Caco-2 (cell line): ENCODE data around the gene IL2RA. TPM values are rescaled to one million over a fixed set of nuclear protein-coding genes. Genes with fewer than 3 reads are reported as not detected.

Experiments used
- BruUV-seq: library from RNA; stranded (reverse); fragments of 400-500 nt; replicated peaks from 2 replicates; lab custom pipeline; 2021; lab: Mats Ljungman, UMichigan
- CTCF ChIA-PET: fragments of 300-600 bp; sonication (Branson Sonifier 250); formaldehyde crosslinking; loops from one replicate; lab custom pipeline; 2022; ENCODE audit warnings: antibody characterized with exemption; lab: Charles Lee
- POLR2A ChIA-PET: fragments of 300-600 bp; sonication (Branson Sonifier 250); formaldehyde crosslinking; loops from one replicate; lab custom pipeline; 2022; ENCODE audit warnings: antibody characterized with exemption; lab: Charles Lee
- DNase-seq, 2 experiments: peaks; one replicate each; pipeline versions ENCODE4 v3.0.0 to v3.0.0-alpha.2; 2020 to 2022
- H3K27me3 ChIP-seq: replicated peaks from 2 replicates; pipeline ENCODE4 v1.6.0; 2011; ENCODE audit warnings: low read length; ENCODE audit not compliant: control insufficient read depth, insufficient read depth
- H3K36me3 ChIP-seq: 2 replicates; pipeline ENCODE4 v1.5.1; 2011; ENCODE audit warnings: low read length; ENCODE audit not compliant: control insufficient read depth, insufficient read depth
- H3K4me1 ChIP-seq: fragments of 250-450 bp; sonication (Bioruptor Pico); 2 replicates; pipeline ENCODE4 v1.5.1; 2020; ENCODE audit warnings: mild to moderate bottlenecking
- H3K4me3 ChIP-seq: 2 replicates; pipeline ENCODE4 v1.5.1; 2011; ENCODE audit warnings: low read depth, mild to moderate bottlenecking, control low read depth, low read length
- H3K9me3 ChIP-seq: fragments of 250-450 bp; sonication (Bioruptor Pico); 2 replicates; pipeline ENCODE4 v1.5.1; 2020; ENCODE audit warnings: mild to moderate bottlenecking, moderate library complexity
- H3K27ac Mint-ChIP-seq: one replicate; pipeline ENCODE4 v1.8.0; 2022; ENCODE audit warnings: mixed read lengths; ENCODE audit not compliant: unreplicated experiment
- H3K27me3 Mint-ChIP-seq: one replicate; pipeline ENCODE4 v1.8.0; 2022; ENCODE audit warnings: mixed read lengths; ENCODE audit not compliant: insufficient read depth, unreplicated experiment
- H3K36me3 Mint-ChIP-seq: one replicate; pipeline ENCODE4 v1.8.0; 2022; ENCODE audit warnings: mild to moderate bottlenecking, mixed read lengths; ENCODE audit not compliant: insufficient read depth, unreplicated experiment
- H3K4me1 Mint-ChIP-seq: one replicate; pipeline ENCODE4 v1.8.0; 2022; ENCODE audit warnings: low read depth, mixed read lengths; ENCODE audit not compliant: unreplicated experiment
- H3K4me3 Mint-ChIP-seq: one replicate; pipeline ENCODE4 v1.8.0; 2022; ENCODE audit warnings: mild to moderate bottlenecking, moderate library complexity, mixed read lengths; ENCODE audit not compliant: unreplicated experiment
- H3K9me3 Mint-ChIP-seq: one replicate; pipeline ENCODE4 v1.8.0; 2022; ENCODE audit warnings: mixed read lengths; ENCODE audit not compliant: unreplicated experiment
- CTCF ChIP-seq, 2 experiments: fragments of 200-600 bp in 1 of 2; IDR thresholded peaks; 1 replicate in 1 of 2; 2 replicates in 1 of 2; pipeline versions ENCODE4 v1.5.1 to v1.8.0; 2011 to 2022; ENCODE audit warnings: antibody characterized with exemption in 1 of 2, control low read depth in 1 of 2, inconsistent platforms in 1 of 2, low read depth in 1 of 2, low read length in 1 of 2, mild to moderate bottlenecking in 1 of 2, moderate library complexity in 1 of 2; ENCODE audit not compliant: insufficient read depth in 1 of 2, severe bottlenecking in 1 of 2, unreplicated experiment in 1 of 2
- intact Hi-C: fragments of 100-400 bp; cut with micrococcal nuclease; formaldehyde crosslinking; loops from one replicate; pipeline ENCODE4 v1.10.0; 2022; ENCODE audit not compliant: unreplicated experiment
- total RNA-seq: library from RNA; stranded (reverse); gene quantifications from 2 replicates; pipeline ENCODE4 v1.2.3, GENCODE V29; 2022

IL2RA gene
- total RNA-seq, 1 experiment from 2014 or later, result not detected

- POLR2A ChIA-PET, result interaction anchor here (0.9 kb wide), 1 partner anchor 113 kb away, joined by 3 read pairs; the partner anchor contains the start of gene PFKFB3
These were observed 27.4 kb upstream of the IL2RA start for GRCh38 chr10:6089334-6090219.

GRCh38 chr10:6088721-6089333 is 26.7 kb upstream of the IL2RA start, which contains the start of gene RBM17:
Gene RBM17 (plus strand): TSS chr10:6089034. CDS start chr10:6097066, 8,032 bp downstream.
- BruUV-seq, result no TSS peak
- H3K4me3 Mint-ChIP-seq, result peak within 1 kb of the TSS; percentile 86
- CTCF ChIA-PET, result interaction anchor here (0.8 to 1.2 kb wide), 4 partner anchors 75 to 313 kb away, joined by 3 to 5 read pairs (median 4); partner anchors contain the start of genes ANKRD16, FBH1 and PFKFB3

More at GRCh38 chr10:6089334-6090219, 27.4 kb upstream of the IL2RA start:
- TF ChIP-seq CTCF (IDR thresholded peaks at IDR 0.05; ENCODE audit: insufficient read depth in 1 of 2, low read depth in 1 of 2, low read length in 1 of 2, severe bottlenecking in 1 of 2, unreplicated experiment in 1 of 2), result no peak
- Histone ChIP-seq H3K9me3 (no peaks in the 10 kb centered on the region), H3K4me1 (no peaks in the 10 kb centered on the region), H3K36me3 (no peaks in the 10 kb centered on the region), H3K27me3 (no peaks in the 10 kb centered on the region; the same call in 1 of the 2 replicates), H3K4me3 (peak overlapping the region; percentile 97)
- H3K4me1 Mint-ChIP-seq, result peaks cover 41% of the 10 kb centered on the region
- peak overlapping the region; percentile 86 for H3K4me3 Mint-ChIP-seq
- peaks cover 13% of the 10 kb centered on the region for H3K36me3 Mint-ChIP-seq
- CTCF ChIA-PET, result interaction anchor here (0.5 to 1.3 kb wide), 9 partner anchors 8 to 317 kb away, joined by 3 to 6 read pairs (median 3); partner anchors contain the start of genes ANKRD16, FBH1 and PFKFB3
- no peaks in the 10 kb centered on the region for H3K9me3 Mint-ChIP-seq
- H3K27me3 Mint-ChIP-seq, result peaks cover 14% of the 10 kb centered on the region
- DNase-seq, result peak; percentile 59 to 63
- H3K27ac Mint-ChIP-seq, result peak overlapping the region; percentile 80
- intact Hi-C loops, result loop anchor here (2.0 to 5.0 kb wide), 3 partner anchors 19 to 113 kb away; partner anchors contain the start of gene PFKFB3
- BruUV-seq, result TSS peak; percentile 58

More at GRCh38 chr10:6088721-6089333, 26.7 kb upstream of the IL2RA start, which contains the start of gene RBM17:
- Mint-ChIP-seq H3K4me1 (peaks cover 41% of the 10 kb centered on the region), H3K27me3 (peaks cover 14% of the 10 kb centered on the region), H3K27ac (peak within 1 kb of the TSS; percentile 80), H3K36me3 (peaks cover 6% of the 10 kb centered on the region), H3K9me3 (no peaks in the 10 kb centered on the region)
- Histone ChIP-seq H3K9me3 (no peaks in the 10 kb centered on the region), H3K27me3 (no peaks in the 10 kb centered on the region; the same call in 1 of the 2 replicates), H3K4me1 (no peaks in the 10 kb centered on the region), H3K36me3 (no peaks in the 10 kb centered on the region), H3K4me3 (peak within 1 kb of the TSS; percentile 97)
- intact Hi-C loops, result loop anchor here (1.0 to 5.0 kb wide), 6 partner anchors 20 to 312 kb away; partner anchors contain the start of gene PFKFB3
- peak; percentile 97 to 99 for DNase-seq
- POLR2A ChIA-PET, result interaction anchor here (0.9 kb wide), 1 partner anchor 114 kb away, joined by 3 read pairs; the partner anchor contains the start of gene PFKFB3
- peak; percentile 100 for TF ChIP-seq CTCF (IDR thresholded peaks at IDR 0.05; ENCODE audit: insufficient read depth in 1 of 2, low read depth in 1 of 2, low read length in 1 of 2, severe bottlenecking in 1 of 2, unreplicated experiment in 1 of 2)
